ENCODE measurements around the gene TRIM2.
"Not testable (repeated sequence)": the region's sequence is repeated elsewhere in the genome, so short reads cannot be mapped to it uniquely, and the experiment has no call there.

Gene TRIM2

DNA sequence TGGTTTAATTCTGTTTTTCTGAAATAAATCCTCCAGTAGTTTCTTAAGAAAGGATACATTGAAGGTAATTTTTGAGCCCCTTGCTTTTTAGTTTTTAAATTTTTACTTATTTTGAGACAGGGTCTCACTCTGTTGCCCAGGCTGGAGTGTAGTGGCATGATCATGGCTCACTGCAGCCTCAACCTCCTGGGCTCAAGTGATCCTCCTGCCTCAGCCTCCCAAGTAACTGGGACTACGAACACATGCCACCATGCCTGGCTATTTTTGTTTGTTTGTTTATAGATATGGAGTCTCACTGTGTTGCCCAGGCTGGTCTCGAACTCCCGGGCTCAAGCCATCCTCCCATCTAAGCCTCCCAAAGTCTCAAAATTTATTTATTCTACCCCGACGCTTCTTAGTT, 39.0 kb upstream of the TRIM2 start:
- H4K8ac ChIP-seq (ENCODE audit: low read depth, low read length); H2AK5ac ChIP-seq (ENCODE audit: low read depth, low read length); H4K91ac ChIP-seq (ENCODE audit: low read depth, low read length, poor library complexity); H3K27me3 ChIP-seq (ENCODE audit: control insufficient read depth in 3 of 3, insufficient read depth in 3 of 3, low read depth in 1 of 3, low read length in 3 of 3); H3K14ac ChIP-seq (ENCODE audit: low read length); H3K4me3 ChIP-seq (ENCODE audit: low read length in 2 of 2); H3K79me1 ChIP-seq (ENCODE audit: low read depth, low read length); H2BK12ac ChIP-seq (ENCODE audit: low read length); H3K4me1 ChIP-seq (ENCODE audit: control insufficient read depth in 2 of 2, insufficient read depth in 1 of 2, low read depth in 1 of 2, low read length in 2 of 2); H3K9ac ChIP-seq (ENCODE audit: low read depth, low read length, poor library complexity); H3K18ac ChIP-seq (ENCODE audit: low read length); H2BK15ac ChIP-seq (ENCODE audit: low read length); H3K27ac ChIP-seq (replicated peaks; ENCODE audit: low read length); H3K23ac ChIP-seq (ENCODE audit: low read depth, low read length, poor library complexity); DNase-seq (ENCODE audit: low spot score); H3K4ac ChIP-seq (ENCODE audit: low read length); H2AFZ ChIP-seq (ENCODE audit: low read length); H3K36me3 ChIP-seq (replicated peaks in 1 of 2; ENCODE audit: control insufficient read depth in 2 of 2, insufficient read depth in 2 of 2, low read length in 2 of 2); H3K4me2 ChIP-seq (ENCODE audit: insufficient read depth, low read length, poor library complexity, severe bottlenecking); H2BK5ac ChIP-seq (ENCODE audit: low read length); H2BK120ac ChIP-seq (ENCODE audit: low read depth, low read length): not testable (repeated sequence)
- peaks cover 0 to 10% of the 10 kb centered on the region in 2 donors for H3K9me3 ChIP-seq (replicated peaks in 1 of 2; ENCODE audit: control insufficient read depth in 2 of 2, insufficient read depth in 1 of 2, low read depth in 1 of 2, low read length in 2 of 2)
- no CpG with 5 or more reads among the region's 5 CpGs for WGBS, 2 donors (ENCODE audit: extremely low coverage in 2 of 2, insufficient read length in 2 of 2, insufficient replicate concordance in 1 of 2)

DNA sequence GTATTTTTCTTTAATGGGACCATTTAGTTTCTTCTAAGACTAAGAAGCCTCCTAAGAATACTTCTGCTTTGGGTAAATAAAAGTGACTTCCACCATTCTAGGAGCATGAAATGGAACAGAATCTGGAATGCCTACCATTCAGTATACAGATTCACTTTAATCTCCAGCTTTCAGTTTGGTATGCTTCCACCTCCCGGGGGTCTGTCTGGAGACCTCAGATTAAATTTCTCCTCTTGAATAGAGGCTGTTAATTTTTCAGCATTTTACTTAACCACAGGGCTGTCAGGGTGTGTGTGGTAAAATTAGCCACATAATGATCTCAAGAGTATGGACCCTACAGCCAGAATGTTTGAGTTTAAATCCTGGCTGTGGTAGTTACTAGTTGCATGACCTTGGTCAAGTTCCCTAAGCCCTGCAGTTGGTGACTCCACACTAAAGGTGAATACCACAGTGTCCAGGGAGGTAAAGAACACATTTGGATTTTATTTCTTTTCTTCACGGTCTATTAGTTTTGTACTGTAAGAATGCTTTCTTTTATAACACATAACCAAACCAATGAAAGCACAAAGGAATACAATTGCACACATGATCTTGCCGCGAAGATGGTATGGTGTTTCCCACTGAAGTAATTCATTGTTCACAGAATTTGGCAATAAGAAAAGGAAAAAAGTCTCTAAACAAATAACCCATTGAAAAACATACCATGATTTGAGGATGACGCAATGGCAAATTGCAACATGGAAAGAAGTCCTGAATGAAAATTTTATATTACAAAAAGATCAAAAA, 37.3 kb upstream of the TRIM2 start:
- Histone ChIP-seq H2AK5ac (ENCODE audit: low read depth, low read length) (no peak overlapping the region), H3K79me1 (ENCODE audit: low read depth, low read length) (no peaks in the 10 kb centered on the region), H3K9me3 (replicated peaks in 1 of 2; ENCODE audit: control insufficient read depth in 2 of 2, insufficient read depth in 1 of 2, low read depth in 1 of 2, low read length in 2 of 2) (peaks cover 0 to 10% of the 10 kb centered on the region in 2 donors), H3K27me3 (ENCODE audit: control insufficient read depth in 3 of 3, insufficient read depth in 3 of 3, low read depth in 1 of 3, low read length in 3 of 3) (no peaks in the 10 kb centered on the region), H2BK5ac (ENCODE audit: low read length) (no peak overlapping the region), H3K4me3 (ENCODE audit: low read length in 2 of 2) (no peak overlapping the region), H3K9ac (ENCODE audit: low read depth, low read length, poor library complexity) (no peak overlapping the region), H3K14ac (ENCODE audit: low read length) (no peak overlapping the region), H3K4me1 (ENCODE audit: control insufficient read depth in 2 of 2, insufficient read depth in 1 of 2, low read depth in 1 of 2, low read length in 2 of 2) (peaks cover 5 to 11% of the 10 kb centered on the region in 2 donors), H3K4ac (ENCODE audit: low read length) (no peak overlapping the region), H3K36me3 (replicated peaks in 1 of 2; ENCODE audit: control insufficient read depth in 2 of 2, insufficient read depth in 2 of 2, low read length in 2 of 2) (no peaks in the 10 kb centered on the region), H4K8ac (ENCODE audit: low read depth, low read length) (no peak overlapping the region), H2AFZ (ENCODE audit: low read length) (no peak overlapping the region), H3K23ac (ENCODE audit: low read depth, low read length, poor library complexity) (no peak overlapping the region), H4K91ac (ENCODE audit: low read depth, low read length, poor library complexity) (no peak overlapping the region), H3K18ac (ENCODE audit: low read length) (no peak overlapping the region), H3K4me2 (ENCODE audit: insufficient read depth, low read length, poor library complexity, severe bottlenecking) (no peak overlapping the region), H2BK15ac (ENCODE audit: low read length) (no peak overlapping the region), H2BK120ac (ENCODE audit: low read depth, low read length) (no peak overlapping the region), H2BK12ac (ENCODE audit: low read length) (no peak overlapping the region), H3K27ac (replicated peaks; ENCODE audit: low read length) (no peak overlapping the region)
- no CpG with 5 or more reads among the region's 5 CpGs for WGBS, 2 donors (ENCODE audit: extremely low coverage in 2 of 2, insufficient read length in 2 of 2, insufficient replicate concordance in 1 of 2)
- DNase-seq (ENCODE audit: low spot score): no peak

DNA sequence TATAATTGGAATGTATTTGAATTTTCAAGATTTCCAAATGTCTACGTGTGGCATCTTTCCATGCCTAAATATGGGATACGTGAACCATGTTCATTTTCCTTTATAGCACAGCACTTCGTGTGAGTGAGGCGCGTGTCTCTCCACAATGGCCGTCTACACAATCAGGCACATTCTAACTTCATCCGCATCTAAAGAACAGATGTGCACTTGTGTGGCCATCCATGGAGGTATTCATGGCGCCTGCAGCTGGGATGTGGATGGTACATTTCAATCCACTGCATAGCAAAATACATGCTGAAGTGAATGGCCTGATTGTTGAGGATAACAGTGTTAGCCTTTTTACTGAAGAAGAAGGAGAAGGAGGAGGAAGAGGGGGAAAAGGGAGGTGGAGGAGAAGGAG, 34.5 kb upstream of the TRIM2 start:
- peaks cover 0 to 1% of the 10 kb centered on the region in 2 donors for H3K9me3 ChIP-seq (replicated peaks in 1 of 2; ENCODE audit: control insufficient read depth in 2 of 2, insufficient read depth in 1 of 2, low read depth in 1 of 2, low read length in 2 of 2)
- H3K79me1 ChIP-seq (ENCODE audit: low read depth, low read length): peaks cover 1% of the 10 kb centered on the region
- H2BK15ac ChIP-seq (ENCODE audit: low read length): no peak overlapping the region
- no peak overlapping the region for H4K91ac ChIP-seq (ENCODE audit: low read depth, low read length, poor library complexity)
- no peak overlapping the region for H4K8ac ChIP-seq (ENCODE audit: low read depth, low read length)
- H3K27ac ChIP-seq (replicated peaks; ENCODE audit: low read length): no peak overlapping the region
- no peak overlapping the region for H2BK5ac ChIP-seq (ENCODE audit: low read length)
- H3K4me3 ChIP-seq (ENCODE audit: low read length in 2 of 2): no peak overlapping the region
- DNase-seq (ENCODE audit: low spot score): no peak
- peak overlapping the region; percentile 44 for H3K18ac ChIP-seq (ENCODE audit: low read length)
- no peak overlapping the region for H2BK120ac ChIP-seq (ENCODE audit: low read depth, low read length)
- H3K23ac ChIP-seq (ENCODE audit: low read depth, low read length, poor library complexity): no peak overlapping the region
- H3K4me1 ChIP-seq (ENCODE audit: control insufficient read depth in 2 of 2, insufficient read depth in 1 of 2, low read depth in 1 of 2, low read length in 2 of 2): peaks cover 5 to 11% of the 10 kb centered on the region in 2 donors
- peak overlapping the region; percentile 24 for H2AFZ ChIP-seq (ENCODE audit: low read length)
- H3K27me3 ChIP-seq (ENCODE audit: control insufficient read depth in 3 of 3, insufficient read depth in 3 of 3, low read depth in 1 of 3, low read length in 3 of 3): no peaks in the 10 kb centered on the region
- H3K36me3 ChIP-seq (replicated peaks in 1 of 2; ENCODE audit: control insufficient read depth in 2 of 2, insufficient read depth in 2 of 2, low read length in 2 of 2): no peaks in the 10 kb centered on the region
- H2AK5ac ChIP-seq (ENCODE audit: low read depth, low read length): no peak overlapping the region
- no peak overlapping the region for H3K4me2 ChIP-seq (ENCODE audit: insufficient read depth, low read length, poor library complexity, severe bottlenecking)
- no peak overlapping the region for H3K4ac ChIP-seq (ENCODE audit: low read length)
- no peak overlapping the region for H3K9ac ChIP-seq (ENCODE audit: low read depth, low read length, poor library complexity)
- H2BK12ac ChIP-seq (ENCODE audit: low read length): no peak overlapping the region
- H3K14ac ChIP-seq (ENCODE audit: low read length): no peak overlapping the region
- WGBS, 2 donors (ENCODE audit: extremely low coverage in 2 of 2, insufficient read length in 2 of 2, insufficient replicate concordance in 1 of 2): no CpG with 5 or more reads among the region's 8 CpGs

DNA sequence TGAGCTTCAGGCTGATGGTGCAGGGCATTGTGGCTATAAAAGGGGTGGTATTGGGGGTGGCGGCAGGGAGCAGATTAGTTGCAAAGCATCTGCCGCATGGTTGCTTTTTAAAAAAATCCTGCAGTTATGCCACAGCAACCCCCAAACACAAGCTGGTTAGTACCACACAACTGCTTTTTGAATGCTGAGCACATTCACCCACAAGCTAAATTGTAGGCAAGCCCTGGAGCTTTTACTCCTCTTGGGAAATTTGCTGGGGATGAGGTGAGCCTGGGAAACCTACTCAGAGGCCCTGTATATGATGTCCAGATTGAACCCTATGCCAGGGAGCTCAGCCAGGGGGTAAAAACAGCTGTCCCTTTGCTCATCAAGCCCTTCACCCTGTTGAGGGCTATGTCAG, 33.8 kb upstream of the TRIM2 start:
- Histone ChIP-seq H3K27me3 (ENCODE audit: control insufficient read depth in 3 of 3, insufficient read depth in 3 of 3, low read depth in 1 of 3, low read length in 3 of 3) (no peaks in the 10 kb centered on the region), H2AK5ac (ENCODE audit: low read depth, low read length) (no peak overlapping the region), H3K23ac (ENCODE audit: low read depth, low read length, poor library complexity) (no peak overlapping the region), H2BK15ac (ENCODE audit: low read length) (no peak overlapping the region), H3K14ac (ENCODE audit: low read length) (no peak overlapping the region), H3K79me1 (ENCODE audit: low read depth, low read length) (peaks cover 1% of the 10 kb centered on the region), H3K36me3 (replicated peaks in 1 of 2; ENCODE audit: control insufficient read depth in 2 of 2, insufficient read depth in 2 of 2, low read length in 2 of 2) (no peaks in the 10 kb centered on the region), H3K4me2 (ENCODE audit: insufficient read depth, low read length, poor library complexity, severe bottlenecking) (no peak overlapping the region), H3K9me3 (replicated peaks in 1 of 2; ENCODE audit: control insufficient read depth in 2 of 2, insufficient read depth in 1 of 2, low read depth in 1 of 2, low read length in 2 of 2) (no peaks in the 10 kb centered on the region), H2AFZ (ENCODE audit: low read length) (no peak overlapping the region), H3K4me3 (ENCODE audit: low read length in 2 of 2) (no peak overlapping the region), H2BK12ac (ENCODE audit: low read length) (no peak overlapping the region), H2BK5ac (ENCODE audit: low read length) (no peak overlapping the region), H4K91ac (ENCODE audit: low read depth, low read length, poor library complexity) (no peak overlapping the region), H3K4me1 (ENCODE audit: control insufficient read depth in 2 of 2, insufficient read depth in 1 of 2, low read depth in 1 of 2, low read length in 2 of 2) (peaks cover 5 to 11% of the 10 kb centered on the region in 2 donors), H3K18ac (ENCODE audit: low read length) (no peak overlapping the region), H3K27ac (replicated peaks; ENCODE audit: low read length) (no peak overlapping the region), H4K8ac (ENCODE audit: low read depth, low read length) (no peak overlapping the region), H3K4ac (ENCODE audit: low read length) (no peak overlapping the region), H3K9ac (ENCODE audit: low read depth, low read length, poor library complexity) (no peak overlapping the region), H2BK120ac (ENCODE audit: low read depth, low read length) (no peak overlapping the region)
- no CpG with 5 or more reads among the region's 2 CpGs for WGBS, 2 donors (ENCODE audit: extremely low coverage in 2 of 2, insufficient read length in 2 of 2, insufficient replicate concordance in 1 of 2)
- DNase-seq (ENCODE audit: low spot score): no peak
